NCI-H345 (cell line): Measurements from ENCODE around the gene ZNF331.

ENCODE experiments used
- DNase-seq: peaks from one replicate; lab custom pipeline; 2025; lab: John Stamatoyannopoulos, UW

Gene ZNF331

GRCh38 chr19:53520547-53521372, 17.2 kb upstream of the ZNF331 start:
- peak; percentile 97 for DNase-seq

GRCh38 chr19:53521373-53522202, 16.4 kb upstream of the ZNF331 start:
- DNase-seq = no peak

- no peak for DNase-seq
Measured at GRCh38 chr19:53525922-53526321, 12.0 kb upstream of the ZNF331 start.

GRCh38 chr19:53530622-53531021, 7.3 kb upstream of the ZNF331 start:
- DNase-seq = no peak

- no peak for DNase-seq
Measured at GRCh38 chr19:53531457-53531856, 6.5 kb upstream of the ZNF331 start.

DNA sequence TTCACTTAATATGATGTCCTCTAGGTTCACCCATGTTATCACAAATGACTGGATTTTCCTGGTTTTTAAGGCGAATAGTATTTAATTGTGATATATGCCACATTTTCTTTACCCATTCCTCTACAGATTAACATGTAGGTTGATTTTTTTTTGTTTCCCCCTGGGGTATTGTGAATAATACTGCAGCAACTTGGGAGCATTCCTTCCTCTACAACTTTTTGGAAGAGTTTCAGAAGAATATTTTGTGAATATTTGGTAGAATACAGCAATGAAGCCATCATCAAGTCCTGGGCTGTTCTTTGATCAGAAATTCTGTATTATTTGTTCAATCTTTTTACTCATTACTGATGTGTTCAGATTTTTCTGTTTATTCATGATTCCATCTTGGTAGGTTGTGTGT, 5.6 kb upstream of the ZNF331 start:
- no peak for DNase-seq

GRCh38 chr19:53536225-53536548, 1.8 kb upstream of the ZNF331 start:
- DNase-seq = no peak

DNA sequence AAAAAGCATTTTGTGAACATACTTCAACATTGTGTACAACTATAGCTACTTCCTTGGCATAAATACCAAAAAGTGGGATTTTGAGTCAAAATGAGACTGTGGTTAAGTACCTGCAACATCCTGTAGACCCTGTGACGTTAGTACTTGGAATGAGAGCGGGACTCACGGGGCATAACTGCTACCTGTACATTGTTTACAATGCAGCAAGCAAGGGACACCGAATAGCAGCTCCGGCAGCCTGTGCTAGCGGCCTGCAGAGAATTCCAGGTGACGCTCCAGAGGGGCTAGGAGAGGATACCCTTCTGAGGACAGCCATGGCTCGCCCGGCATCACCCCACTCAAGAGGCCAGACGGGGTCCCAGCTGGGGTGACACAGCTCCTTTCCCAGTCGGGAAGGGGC, 824 bp upstream of the ZNF331 start:
- no peak for DNase-seq

DNA sequence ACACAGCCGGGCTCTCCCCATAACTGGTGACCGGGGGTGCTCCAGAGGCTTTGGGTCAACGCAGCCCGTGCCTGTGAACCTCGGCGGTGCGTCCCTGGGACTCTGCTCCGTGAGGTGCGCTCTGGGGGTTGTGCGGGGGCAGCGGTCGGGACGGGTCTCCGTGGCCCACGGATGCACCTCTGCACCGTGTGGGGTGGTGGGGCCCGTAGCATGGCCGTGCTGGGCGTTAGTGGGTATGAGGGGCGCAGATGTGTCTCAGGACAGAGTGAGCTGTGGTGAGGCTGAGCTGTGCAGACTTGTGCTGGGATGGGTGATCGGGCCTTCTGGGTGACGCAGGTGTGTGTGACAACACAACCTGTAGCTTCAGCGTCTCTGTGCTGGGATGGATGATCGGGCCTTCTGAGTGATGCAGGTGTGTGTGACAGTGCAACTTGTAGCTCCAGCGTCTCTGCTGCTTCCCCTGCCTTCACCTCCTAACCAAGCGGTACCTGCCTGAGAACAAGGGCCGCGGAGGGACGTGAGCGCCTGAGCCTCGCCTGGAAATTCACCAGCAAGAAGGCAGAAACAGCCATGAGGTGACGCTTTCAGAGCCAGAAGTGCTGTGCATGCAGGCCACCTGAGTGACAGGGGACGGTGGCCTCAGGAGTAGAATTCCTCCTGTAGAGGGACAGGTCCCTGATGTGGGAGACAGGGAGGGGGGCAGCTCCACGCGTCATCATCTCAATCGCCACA, 599 bp downstream of the ZNF331 start:
- DNase-seq = no peak

DNA sequence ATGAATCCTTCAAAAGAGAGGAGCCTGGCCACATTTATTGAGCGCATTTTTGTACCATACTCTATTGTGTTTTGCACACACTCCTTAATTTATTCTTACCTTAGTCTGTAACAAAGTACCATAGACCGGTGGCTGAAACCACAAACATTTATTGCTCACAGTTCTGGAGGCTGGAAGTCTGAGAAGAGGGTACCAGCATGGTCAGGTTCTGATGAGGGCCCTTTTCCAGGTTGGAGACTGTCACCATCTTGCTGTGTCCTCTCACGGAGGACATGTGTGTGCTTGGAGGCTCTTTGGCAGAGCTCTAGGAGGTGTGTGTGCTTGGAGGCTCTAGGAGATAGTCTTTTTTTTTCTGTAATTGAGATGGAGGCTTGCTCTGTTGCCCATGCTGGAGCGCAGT, 2.1 kb downstream of the ZNF331 start:
- DNase-seq = no peak

DNA sequence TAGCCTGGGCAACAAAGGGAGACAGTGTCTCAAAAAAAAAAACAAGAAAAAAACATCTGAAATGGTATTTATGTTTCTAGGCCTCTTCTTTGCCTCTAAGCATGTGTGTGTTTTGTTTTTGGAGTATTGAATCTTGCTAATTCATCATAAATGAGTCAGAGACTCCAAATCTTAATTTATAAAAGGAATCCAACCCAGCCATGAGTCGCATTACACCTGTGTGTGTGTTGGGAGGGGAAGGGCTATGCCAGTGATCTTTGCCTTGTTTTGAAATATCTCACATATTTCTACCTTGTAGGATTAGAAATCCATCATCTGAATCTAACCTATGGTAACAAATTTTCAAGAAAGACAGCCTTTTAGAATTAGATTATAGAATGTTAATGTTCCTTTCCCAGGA, 4.0 kb downstream of the ZNF331 start:
- DNase-seq = no peak

GRCh38 chr19:53545271-53546065, 7.5 kb downstream of the ZNF331 start:
- DNase-seq = no peak

DNA sequence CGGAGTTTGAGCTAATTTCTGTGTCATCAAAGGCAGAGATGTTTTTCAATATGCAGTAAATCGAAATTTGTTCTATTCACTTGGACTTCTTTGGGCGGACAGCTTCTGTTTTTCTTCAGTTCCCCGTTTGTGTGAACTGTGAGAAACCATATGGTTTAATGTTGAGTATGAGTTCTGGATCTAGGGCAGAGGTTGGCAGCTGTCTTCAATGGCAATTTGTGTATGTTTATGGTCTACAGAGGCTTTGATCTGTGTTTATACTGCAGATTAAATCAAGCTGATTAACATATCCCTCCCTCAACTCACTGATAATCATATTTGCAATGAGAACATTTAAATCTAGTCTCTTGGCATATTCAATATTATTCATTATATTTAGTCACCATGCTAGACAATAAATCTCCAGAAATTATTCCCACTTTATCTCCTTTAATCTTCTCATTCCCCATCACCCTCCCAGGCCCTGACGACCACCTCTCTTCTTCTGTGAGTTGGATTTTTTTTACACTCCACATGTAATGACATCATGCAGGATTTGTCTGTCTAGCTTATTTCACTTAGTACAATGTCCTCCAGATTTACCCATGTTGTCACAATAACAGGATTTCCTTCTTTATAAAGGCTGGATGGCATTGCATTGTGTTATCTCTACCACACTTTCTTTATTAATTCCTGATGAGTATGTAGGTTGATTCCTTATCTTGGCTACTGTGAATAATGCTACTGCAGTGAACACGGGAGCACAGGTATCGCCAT, 9.0 kb downstream of the ZNF331 start:
- DNase-seq = no peak

DNA sequence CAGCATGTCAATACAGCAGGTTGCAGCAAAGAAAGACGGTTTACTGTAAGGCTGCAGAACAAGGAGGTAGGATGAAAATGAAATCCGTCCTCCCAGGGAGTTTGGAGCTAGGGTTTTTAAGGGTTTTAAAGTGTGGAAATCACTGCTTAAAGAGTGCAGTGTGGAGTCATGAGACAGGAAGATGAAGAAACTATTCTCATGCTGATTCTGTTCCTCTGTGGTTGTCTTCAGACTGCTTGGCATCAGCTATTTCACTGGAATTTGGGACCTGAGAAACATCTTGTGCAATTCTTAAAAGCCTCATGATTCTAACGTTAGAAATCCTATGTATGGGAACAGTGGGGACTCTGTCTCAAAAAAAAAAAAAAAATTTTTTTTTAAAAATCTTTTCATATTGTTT, 11.4 kb downstream of the ZNF331 start:
- no peak for DNase-seq

DNA sequence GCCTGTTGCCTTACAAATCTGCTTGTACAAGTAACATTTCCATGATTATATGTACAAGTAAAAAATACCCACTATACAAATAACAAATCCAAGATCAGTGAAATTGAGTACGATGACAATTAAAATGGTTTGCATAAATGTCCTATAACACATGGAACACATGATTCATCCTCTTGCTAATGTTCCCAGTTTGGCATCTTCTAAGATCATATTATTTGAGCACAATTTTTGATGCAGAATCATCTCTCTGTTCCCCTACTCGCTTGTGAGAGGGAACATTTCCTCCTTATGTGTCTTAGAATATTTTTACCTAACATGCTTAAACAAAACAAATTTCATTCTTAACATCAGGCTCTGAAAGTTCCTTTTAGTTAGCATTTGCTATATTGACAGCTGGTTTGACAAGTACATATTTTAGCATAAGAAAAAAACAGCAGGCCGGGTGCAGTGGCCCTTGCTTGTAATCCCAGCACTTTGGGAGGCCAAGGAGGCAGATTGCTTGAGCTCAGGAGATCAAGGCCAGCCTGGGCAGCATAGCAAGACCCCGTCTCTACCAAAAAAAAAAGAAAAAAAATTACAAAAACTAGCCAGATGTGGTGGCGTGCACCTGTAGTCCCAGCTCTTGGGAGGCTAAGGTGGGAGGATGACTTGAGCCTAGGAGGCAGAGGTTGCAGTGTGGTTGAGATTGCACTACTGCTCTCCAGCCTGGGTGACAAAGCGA, 14.2 kb downstream of the ZNF331 start:
- DNase-seq = no peak

DNA sequence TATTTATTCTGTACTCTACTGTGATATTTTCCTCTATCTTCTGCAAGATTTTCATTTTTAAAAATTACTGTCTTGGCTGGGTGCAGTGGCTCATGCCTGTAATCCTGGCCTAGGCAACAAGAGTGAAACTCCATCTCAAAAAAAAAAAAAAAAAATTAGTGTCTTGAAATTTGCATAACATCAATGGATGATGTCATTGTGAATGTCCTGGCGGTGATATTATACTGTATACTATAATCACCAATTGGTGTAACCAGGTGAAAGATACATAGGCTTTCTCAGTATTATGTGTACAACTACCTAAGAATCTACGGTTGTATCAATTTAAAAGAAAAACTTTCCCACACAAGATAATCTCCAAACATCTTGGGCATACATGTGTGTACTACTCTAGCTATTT, 15.2 kb downstream of the ZNF331 start:
- no peak for DNase-seq

DNA sequence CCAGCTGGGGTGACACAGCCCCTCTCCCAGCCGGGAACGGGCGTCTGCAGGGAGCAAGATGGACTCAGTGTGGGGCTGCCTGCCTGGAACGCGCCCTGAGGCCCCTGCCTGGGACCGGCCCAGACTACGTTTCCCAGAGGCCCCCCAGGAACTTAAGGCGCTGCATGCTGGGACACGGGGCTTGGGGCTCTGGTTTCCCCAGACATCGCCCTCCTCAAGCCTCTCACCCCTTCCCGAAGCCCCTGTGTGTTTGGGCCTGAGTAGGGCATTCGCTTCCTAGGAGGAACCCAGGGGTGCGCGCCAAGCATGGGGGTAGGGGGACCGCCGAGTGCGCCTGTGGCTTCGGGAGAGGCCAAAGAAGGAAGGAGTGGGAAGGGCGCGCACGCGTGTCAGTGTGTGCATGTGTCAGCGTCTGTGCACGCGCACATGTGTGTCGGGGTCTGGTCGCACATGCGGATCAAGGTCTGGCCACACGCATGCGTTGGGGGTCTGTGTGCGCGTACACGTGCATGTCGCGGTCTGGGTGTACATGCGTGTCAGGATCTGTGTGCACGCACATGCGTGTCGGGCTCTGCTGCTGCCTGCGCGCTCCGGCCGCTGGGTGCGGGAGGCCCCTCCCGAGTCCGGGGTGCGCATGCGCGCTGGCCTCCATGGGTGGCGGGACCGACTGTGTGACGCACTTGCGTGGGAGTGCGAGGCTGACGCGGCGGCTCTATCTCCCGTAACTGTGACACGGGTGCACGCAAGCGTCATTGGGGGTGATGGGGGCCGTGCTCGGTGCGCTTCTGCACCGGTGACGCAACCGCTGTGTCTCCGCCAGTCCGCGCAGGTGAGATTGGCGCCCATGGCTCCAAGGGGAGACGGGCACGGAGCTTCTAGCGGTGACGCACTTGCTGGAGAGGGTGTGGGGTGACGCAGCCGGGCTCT, 16.2 kb downstream of the ZNF331 start:
- peak; percentile 84 for DNase-seq

- no peak for DNase-seq
Measured at GRCh38 chr19:53554804-53555203, 16.9 kb downstream of the ZNF331 start.

- DNase-seq = no peak
Measured at GRCh38 chr19:53555352-53555751, 17.4 kb downstream of the ZNF331 start.
